ENCODE data around the gene MRAS. TPM values are rescaled to one million over a fixed set of nuclear protein-coding genes. Genes with fewer than 3 reads are reported as not detected.

The MRAS gene
- total and polyA plus RNA-seq, 2 experiments from 2014 or later: 16.5 to 17.9 TPM

DNA sequence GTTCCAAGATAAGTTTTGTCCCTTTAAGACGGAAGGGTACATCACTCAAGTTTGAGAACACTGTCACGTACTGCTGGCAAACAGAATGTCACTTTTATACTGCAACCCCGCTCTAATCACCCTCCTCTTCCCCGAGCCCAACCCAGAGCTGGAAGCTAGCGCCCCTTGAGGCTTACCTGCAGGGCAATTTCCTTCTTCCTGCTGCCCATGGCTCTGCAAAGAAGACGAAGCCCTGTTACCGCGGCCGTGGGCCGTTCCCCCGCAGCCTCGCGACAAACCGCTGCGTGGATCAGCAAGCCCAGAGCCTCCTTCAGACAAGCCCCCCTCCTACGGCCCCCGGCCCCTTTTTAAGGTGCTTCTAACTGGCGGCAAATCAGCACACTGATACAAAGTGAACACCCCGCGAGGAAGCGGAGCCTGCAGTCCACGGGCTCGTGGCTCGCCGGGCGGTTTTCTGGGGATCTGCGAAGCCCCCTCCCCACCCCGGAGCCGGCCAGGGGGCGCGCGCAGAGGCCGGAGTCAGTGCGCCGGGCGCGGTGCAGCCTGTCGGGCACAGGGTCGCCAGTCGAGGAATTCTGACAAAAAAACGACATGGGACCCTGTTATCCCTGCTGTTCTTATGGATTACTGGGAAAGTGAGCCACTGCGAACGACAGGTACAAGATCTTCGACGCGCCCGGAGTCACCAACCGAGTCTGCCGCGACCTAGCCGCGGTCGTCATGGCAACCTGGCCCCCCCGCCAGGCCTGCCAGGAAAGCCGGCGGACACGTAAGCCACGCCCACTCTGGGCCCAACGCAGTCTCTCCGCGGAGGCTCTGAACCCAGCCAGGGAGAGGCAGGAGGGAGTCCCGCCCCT, 19.0 kb upstream of the MRAS start, which contains the start of gene NME9:
Gene NME9, minus strand, starts transcription at position 725 of the 857 bp plus-strand sequence. Its CDS starts 516 bp downstream, at position 209.
- Histone ChIP-seq H3K9me3 (ENCODE audit: low read depth) (no peaks in the 10 kb centered on the region), H2AFZ (peak within 1 kb of the TSS; percentile 89), H3K4me3 (peak within 1 kb of the TSS; percentile 59), H3K79me2 (no peaks in the 10 kb centered on the region), H3K4me1 (ENCODE audit: insufficient read depth) (peaks cover 6% of the 10 kb centered on the region), H3K27ac (no peak within 1 kb of the TSS), H3K4me2 (peak within 1 kb of the TSS; percentile 97), H3K27me3 (no peaks in the 10 kb centered on the region), H3K36me3 (replicated peaks; ENCODE audit: insufficient read depth, low read depth) (no peaks in the 10 kb centered on the region), H4K20me1 (ENCODE audit: insufficient read depth, poor library complexity, severe bottlenecking) (no peaks in the 10 kb centered on the region), H3K9me2 (replicated peaks; ENCODE audit: insufficient read depth) (no peaks in the 10 kb centered on the region)
- peak; percentile 95 for DNase-seq (ENCODE audit: low spot score)
- under 1% methylated on average over 58 of the region's 62 CpGs for WGBS (ENCODE audit: low lambda C conversion rate, missing lambda C conversion rate)
- TF ChIP-seq EZH2phosphoT487 (IDR thresholded peaks at IDR 0.05; ENCODE audit: low read depth, severe bottlenecking, unreplicated experiment) (no peak), EZH2 (IDR thresholded peaks at IDR 0.05; ENCODE audit: borderline replicate concordance) (no peak)
- TF ChIP-seq, protein P1, sequence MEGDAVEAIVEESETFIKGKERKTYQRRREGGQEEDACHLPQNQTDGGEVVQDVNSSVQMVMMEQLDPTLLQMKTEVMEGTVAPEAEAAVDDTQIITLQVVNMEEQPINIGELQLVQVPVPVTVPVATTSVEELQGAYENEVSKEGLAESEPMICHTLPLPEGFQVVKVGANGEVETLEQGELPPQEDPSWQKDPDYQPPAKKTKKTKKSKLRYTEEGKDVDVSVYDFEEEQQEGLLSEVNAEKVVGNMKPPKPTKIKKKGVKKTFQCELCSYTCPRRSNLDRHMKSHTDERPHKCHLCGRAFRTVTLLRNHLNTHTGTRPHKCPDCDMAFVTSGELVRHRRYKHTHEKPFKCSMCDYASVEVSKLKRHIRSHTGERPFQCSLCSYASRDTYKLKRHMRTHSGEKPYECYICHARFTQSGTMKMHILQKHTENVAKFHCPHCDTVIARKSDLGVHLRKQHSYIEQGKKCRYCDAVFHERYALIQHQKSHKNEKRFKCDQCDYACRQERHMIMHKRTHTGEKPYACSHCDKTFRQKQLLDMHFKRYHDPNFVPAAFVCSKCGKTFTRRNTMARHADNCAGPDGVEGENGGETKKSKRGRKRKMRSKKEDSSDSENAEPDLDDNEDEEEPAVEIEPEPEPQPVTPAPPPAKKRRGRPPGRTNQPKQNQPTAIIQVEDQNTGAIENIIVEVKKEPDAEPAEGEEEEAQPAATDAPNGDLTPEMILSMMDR (IDR thresholded peaks at IDR 0.05; ENCODE audit: poor library complexity): peak; percentile 57

DNA sequence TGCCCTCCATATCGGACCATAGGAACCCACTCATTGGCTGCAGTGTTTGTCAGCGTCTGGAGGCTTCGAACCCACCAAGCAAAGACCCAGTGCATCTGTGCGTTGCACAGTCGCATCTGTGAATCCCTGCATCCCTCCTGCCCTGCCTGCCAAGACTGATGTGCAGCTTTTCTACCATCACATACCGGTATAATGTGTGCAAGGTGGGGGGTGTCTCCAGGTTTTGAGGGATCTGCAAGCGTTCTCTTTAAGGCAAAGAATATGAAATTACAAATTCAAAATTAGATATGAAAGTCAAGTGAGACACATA, 18.4 kb upstream of the MRAS start:
- WGBS (ENCODE audit: low lambda C conversion rate, missing lambda C conversion rate): 13% methylated on average over 7 of the region's 7 CpGs
- H3K4me3 ChIP-seq: peak overlapping the region; percentile 59

DNA sequence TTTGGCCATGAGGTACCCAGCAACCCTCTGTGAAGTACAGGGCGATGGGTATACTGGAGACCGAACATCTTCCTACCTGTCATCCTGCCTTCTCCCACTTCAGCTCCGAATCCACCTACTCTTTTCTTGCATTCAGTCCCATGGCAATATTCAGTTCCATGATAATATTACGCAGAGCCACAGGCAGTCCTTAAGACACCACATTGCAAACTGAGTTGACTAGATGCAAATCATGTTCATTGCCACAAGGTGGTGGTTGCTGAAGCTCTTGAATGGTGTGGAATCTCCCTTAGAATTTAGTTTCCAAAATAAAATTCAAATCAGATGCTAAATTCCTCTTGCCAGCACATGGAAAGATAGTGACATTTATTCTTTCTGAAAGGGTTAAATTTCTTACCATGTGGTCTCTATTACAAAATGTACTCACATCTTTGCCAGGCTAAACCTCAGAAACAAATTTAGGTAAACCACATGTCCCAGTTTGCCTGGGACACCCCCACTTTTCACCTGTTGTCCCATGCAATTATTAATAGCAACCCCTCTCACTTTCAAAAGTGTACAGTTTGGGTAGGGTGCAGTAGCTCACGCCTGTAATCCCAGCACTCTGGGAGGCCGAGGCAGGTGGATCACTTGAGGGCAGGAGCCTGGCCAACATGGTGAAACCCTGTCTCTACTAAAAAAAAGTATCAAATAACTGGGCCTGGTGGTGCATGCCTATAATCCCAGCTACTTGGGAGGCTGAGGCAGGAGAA, 17.1 kb upstream of the MRAS start:
- H3K36me3 ChIP-seq (replicated peaks; ENCODE audit: insufficient read depth, low read depth): no peaks in the 10 kb centered on the region
- H3K79me2 ChIP-seq: no peaks in the 10 kb centered on the region
- H3K9me2 ChIP-seq (replicated peaks; ENCODE audit: insufficient read depth): no peaks in the 10 kb centered on the region
- peaks cover 16% of the 10 kb centered on the region for H3K4me1 ChIP-seq (ENCODE audit: insufficient read depth)
- 92% methylated on average over 6 of the region's 6 CpGs for WGBS (ENCODE audit: low lambda C conversion rate, missing lambda C conversion rate)
- H2AFZ ChIP-seq: no peak overlapping the region
- H4K20me1 ChIP-seq (ENCODE audit: insufficient read depth, poor library complexity, severe bottlenecking): no peaks in the 10 kb centered on the region
- no peak overlapping the region for H3K4me2 ChIP-seq
- no peaks in the 10 kb centered on the region for H3K27me3 ChIP-seq
- TF ChIP-seq EZH2phosphoT487 (IDR thresholded peaks at IDR 0.05; ENCODE audit: low read depth, severe bottlenecking, unreplicated experiment): no peak
- TF ChIP-seq, protein P1 (IDR thresholded peaks at IDR 0.05; ENCODE audit: poor library complexity): peak; percentile 10
- no peaks in the 10 kb centered on the region for H3K9me3 ChIP-seq (ENCODE audit: low read depth)
- H3K4me3 ChIP-seq: no peak overlapping the region
- no peak overlapping the region for H3K27ac ChIP-seq
- no peak for DNase-seq (ENCODE audit: low spot score)

More for the DNA sequence above, 18.4 kb upstream of the MRAS start:
- Histone ChIP-seq H3K4me2 (peak overlapping the region; percentile 97), H3K36me3 (replicated peaks; ENCODE audit: insufficient read depth, low read depth) (no peaks in the 10 kb centered on the region), H3K9me3 (ENCODE audit: low read depth) (no peaks in the 10 kb centered on the region), H4K20me1 (ENCODE audit: insufficient read depth, poor library complexity, severe bottlenecking) (no peaks in the 10 kb centered on the region), H3K27me3 (no peaks in the 10 kb centered on the region), H3K27ac (no peak overlapping the region), H3K79me2 (no peaks in the 10 kb centered on the region), H3K9me2 (replicated peaks; ENCODE audit: insufficient read depth) (no peaks in the 10 kb centered on the region), H2AFZ (no peak overlapping the region), H3K4me1 (ENCODE audit: insufficient read depth) (peaks cover 10% of the 10 kb centered on the region)
- TF ChIP-seq EZH2 (IDR thresholded peaks at IDR 0.05; ENCODE audit: borderline replicate concordance) (no peak), EZH2phosphoT487 (IDR thresholded peaks at IDR 0.05; ENCODE audit: low read depth, severe bottlenecking, unreplicated experiment) (no peak)
- TF ChIP-seq, protein P1 (IDR thresholded peaks at IDR 0.05; ENCODE audit: poor library complexity): no peak
- no peak for DNase-seq (ENCODE audit: low spot score)
